NCI-H1930 (cell line): ENCODE data around the gene WASHC2C.
"Not testable (repeated sequence)": the region's sequence is repeated elsewhere in the genome, so short reads cannot be mapped to it uniquely, and the experiment has no call there.

Source experiments
- DNase-seq, 2 experiments: peaks; one replicate each; lab custom pipeline; 2025; lab: John Stamatoyannopoulos, UW

The WASHC2C gene

GRCh38 chr10:45726703-45727420 is at the start of gene WASHC2C:
Gene WASHC2C (plus strand): TSS chr10:45727266. CDS start chr10:45727318, 52 bp downstream.
- DNase-seq, result peak; percentile 10 to 53

- not testable (repeated sequence) for DNase-seq
Measured at GRCh38 chr10:45678467-45678866, 48.6 kb upstream of the WASHC2C start.

DNA sequence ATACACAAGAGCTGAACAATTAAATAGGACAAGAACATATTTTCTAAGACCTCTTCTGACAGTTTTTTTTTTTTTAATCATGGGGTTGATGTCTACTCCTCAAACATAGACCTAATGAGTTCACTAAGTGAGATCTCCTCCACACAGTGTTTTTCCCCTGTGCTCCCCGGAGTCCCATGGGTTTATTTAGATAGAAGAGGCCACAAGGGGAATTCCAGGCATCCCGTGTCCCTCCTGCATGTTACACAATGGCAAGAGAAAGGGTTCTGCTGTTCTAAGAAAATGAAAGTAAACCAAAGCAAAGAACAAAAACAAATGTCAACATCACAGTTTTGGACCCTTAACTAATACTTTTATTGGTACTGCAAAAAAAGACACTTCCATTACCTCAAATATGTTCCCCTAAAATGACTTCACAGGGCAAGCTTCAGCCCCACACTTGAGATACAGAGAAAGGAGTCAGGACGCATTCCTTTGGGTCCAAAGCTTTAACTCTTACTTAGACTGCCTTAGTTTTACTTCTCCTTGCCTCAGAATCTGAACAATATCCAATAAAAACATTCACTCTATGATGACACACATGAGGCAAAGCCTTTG is 16.8 kb upstream of the WASHC2C start:
- not testable (repeated sequence) for DNase-seq

GRCh38 chr10:45711223-45711622 is 15.8 kb upstream of the WASHC2C start:
- DNase-seq, result not testable (repeated sequence)

DNA sequence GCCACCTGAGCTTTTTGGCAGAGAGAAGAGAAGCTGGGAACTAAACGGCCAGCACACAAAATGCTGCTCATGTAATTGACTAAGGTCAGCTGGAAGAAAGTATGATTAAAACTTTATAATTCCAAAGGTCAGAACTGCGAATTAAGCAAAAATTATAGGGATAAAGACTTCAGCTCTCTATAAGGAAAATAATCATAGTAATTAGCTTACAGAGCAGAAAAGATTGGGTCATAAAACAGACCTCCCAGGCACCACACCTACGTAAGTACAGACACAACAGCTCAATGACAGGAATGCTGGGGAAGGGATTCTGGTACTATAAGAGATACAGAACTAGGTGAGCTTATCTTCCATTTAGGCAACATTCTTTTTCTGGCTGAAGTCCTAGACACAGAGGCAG is 10.0 kb upstream of the WASHC2C start:
- not testable (repeated sequence) for DNase-seq

GRCh38 chr10:45717642-45718041 is 9.4 kb upstream of the WASHC2C start:
- not testable (repeated sequence) for DNase-seq

DNA sequence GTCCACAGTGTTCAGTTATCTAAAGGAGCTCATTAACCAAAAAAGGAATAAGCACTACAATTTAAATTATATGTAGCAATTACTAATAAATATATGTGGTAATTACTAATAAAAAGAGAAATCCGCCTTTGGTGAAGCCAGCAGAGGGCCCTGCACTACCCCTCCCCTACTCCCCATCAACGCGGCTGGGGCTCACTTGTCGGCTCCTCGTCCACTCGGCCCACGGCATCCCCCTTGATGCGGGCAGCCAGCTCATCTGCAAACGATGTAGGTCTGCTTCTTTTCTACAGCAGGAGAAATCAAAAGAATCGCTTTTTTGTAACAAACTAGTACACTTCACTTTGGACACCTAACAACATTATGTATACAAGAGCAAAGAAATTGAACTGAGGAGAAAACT is 5.6 kb upstream of the WASHC2C start:
- not testable (repeated sequence) for DNase-seq

DNA sequence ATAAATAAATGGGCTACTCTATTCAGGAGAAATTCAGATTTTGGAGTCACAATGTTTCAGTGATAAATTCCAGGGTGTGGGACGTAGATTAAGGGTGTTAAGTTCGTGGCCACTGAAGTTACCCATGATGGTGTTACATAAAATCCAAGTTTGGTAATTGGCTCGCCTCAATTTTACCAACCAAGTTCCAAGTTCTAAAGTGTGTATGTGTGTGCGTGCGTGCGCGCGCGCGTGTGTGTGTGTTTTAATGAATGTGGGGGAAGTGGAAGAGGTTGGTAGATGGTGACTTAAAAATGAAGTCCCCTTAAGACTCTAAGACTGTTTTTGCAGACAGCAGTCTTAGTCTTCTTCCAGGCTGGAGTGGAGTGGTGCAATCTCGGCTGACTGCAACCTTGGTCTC is 3.2 kb upstream of the WASHC2C start:
- not testable (repeated sequence) for DNase-seq

DNA sequence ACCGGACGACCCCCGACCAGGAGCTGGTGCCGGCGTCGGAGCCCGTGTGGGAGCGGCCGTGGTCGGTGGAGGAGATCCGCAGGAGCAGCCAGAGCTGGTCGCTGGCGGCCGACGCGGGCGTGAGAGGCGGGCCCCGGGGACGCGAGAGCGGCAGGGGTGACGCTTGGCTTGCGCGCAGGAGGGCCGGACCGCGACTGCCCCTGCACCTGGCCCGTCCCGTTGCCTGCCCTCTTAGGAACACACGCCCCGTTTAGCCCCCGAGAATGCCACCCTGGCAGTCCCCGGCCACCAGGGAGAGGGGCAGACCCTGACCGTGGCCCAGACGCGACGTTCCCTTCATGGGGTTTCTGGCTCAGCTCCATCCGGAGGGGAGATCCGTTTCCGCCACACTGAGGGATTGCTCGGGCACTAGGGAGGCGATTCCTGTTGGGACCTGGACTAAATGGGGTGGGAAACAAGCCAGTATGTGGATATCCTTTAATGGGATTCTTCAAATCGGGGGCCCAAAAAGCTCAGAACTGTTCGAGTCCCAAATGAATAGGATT is 427 bp downstream of the WASHC2C start:
- not testable (repeated sequence) for DNase-seq

- not testable (repeated sequence) for DNase-seq
Measured at GRCh38 chr10:45734449-45734848, 7.4 kb downstream of the WASHC2C start.

GRCh38 chr10:45734867-45735266 is 7.8 kb downstream of the WASHC2C start:
- not testable (repeated sequence) for DNase-seq

GRCh38 chr10:45741559-45741958 is 14.5 kb downstream of the WASHC2C start:
- not testable (repeated sequence) for DNase-seq

DNA sequence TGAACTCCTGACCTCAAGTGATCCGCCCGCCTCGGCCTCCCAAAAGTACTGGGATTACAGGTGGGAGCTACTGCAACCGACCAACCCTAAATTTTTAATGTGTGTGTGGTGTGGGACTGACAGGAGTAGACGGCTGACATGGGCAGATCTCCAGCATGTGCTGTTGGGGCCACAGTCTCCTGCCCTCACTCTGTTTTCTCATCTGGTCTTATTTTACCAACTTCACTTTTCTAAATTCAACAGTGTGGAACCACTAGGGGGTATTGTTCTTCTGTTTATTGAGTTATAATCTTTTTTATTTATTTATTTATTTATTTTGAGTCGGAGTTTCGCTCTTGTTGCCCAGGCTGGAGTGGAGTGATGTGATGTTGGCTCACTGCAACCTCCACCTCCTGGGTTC is 14.9 kb downstream of the WASHC2C start:
- DNase-seq, result not testable (repeated sequence)

- not testable (repeated sequence) for DNase-seq
Measured at GRCh38 chr10:45751141-45751540, 24.1 kb downstream of the WASHC2C start.

- DNase-seq, result not testable (repeated sequence)
Measured at GRCh38 chr10:45752210-45752609, 25.1 kb downstream of the WASHC2C start.

DNA sequence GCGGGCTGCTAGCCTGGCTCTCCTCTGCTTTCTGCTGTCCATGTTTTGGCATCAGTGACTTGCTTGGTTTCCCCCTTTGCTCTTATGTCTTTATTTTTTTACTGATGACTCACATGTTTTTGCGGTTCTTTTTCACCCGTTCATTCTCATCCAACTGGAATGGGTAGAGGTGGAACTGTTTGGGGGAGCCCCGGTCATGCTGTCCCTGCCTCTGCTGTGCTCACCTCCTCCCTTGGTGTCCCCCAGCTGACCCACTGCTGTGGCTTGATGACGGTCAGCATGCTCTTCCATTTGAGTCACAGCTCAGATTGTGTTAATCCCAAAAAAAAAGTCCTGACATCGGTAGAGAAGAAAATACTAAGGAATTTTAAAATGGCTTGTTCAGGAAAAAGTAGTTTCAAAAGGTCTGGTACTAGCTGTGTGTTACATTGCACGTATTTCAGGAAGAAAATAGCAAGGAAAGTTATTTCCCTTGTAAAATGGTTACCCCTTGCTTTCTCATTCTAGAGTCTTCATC is 27.0 kb downstream of the WASHC2C start:
- not testable (repeated sequence) for DNase-seq

- DNase-seq, result not testable (repeated sequence)
Measured at GRCh38 chr10:45755083-45755482, 28.0 kb downstream of the WASHC2C start.

GRCh38 chr10:45756065-45756464 is 29.0 kb downstream of the WASHC2C start:
- not testable (repeated sequence) for DNase-seq

DNA sequence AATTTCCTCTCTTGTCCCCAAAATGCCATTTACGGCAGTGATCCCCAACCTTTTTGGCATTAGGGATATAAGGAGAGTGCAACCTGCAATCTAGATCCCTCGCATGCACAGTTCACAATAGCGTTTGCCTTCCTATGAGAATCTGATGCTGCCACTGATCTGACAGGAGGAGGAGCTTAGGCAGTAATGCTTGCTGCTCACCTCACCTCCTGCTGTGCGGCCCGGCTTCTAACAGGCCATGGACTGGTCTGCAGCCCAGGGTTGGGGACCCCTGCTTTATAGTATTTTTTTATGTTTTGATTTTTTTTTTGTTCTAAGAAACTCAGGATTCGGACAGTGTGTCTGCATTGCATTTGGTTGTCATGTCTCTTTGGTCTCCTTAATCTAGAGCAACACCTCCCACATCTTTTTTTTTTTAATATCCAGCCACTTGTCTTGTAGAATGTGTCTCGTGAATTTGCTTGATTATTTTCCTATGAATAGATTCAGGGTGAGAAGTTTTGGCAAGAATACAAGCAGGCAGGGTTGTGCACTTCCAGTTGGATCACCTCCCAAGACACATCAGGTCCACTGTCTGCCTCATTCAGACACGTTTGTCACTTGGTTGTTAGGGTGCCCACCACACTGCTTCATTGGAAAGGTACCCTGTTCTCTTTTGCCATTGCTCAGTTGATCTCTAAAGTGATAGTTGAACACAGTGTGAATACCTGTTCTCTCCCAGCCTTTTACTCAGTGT is 30.8 kb downstream of the WASHC2C start:
- DNase-seq, result not testable (repeated sequence)

GRCh38 chr10:45761622-45762021 is 34.6 kb downstream of the WASHC2C start:
- not testable (repeated sequence) for DNase-seq

GRCh38 chr10:45763037-45763436 is 36.0 kb downstream of the WASHC2C start:
- not testable (repeated sequence) for DNase-seq

- not testable (repeated sequence) for DNase-seq
Measured at GRCh38 chr10:45768334-45768733, 41.3 kb downstream of the WASHC2C start.
